ENCODE measurements around the gene AMY1B.
"Not testable (repeated sequence)": the region's sequence is repeated elsewhere in the genome, so short reads cannot be mapped to it uniquely, and the experiment has no call there.

The AMY1B gene

DNA sequence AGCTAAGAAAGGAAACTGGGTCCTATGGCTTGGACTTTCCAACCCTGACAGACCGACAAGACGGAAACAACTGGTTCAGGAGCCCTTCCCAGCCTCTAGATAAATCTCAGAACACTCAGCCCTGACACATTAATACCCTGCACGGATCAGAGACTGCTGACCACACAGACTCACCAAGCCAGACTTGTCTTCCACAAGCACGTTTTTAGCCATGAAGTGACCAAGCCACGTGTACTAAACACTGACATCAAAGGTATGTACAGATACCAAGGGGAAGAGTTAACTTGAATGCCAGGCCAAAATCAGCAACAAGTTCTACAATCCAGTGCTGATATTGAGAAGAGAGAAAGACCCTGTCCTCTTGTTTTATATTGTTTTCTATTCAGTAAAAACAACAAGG is at the start of gene AMY1B:
Gene AMY1B, minus strand, starts transcription at position 101 of the 400 bp plus-strand sequence. CDS start 571 bp downstream, outside the sequence.
- DNase-seq (ENCODE audit: low read depth in 2 of 2), result not testable (repeated sequence)

GRCh38 chr1:103745040-103745439 is 49.0 kb upstream of the AMY1B start:
- DNase-seq (ENCODE audit: low read depth in 2 of 2), result not testable (repeated sequence)

DNA sequence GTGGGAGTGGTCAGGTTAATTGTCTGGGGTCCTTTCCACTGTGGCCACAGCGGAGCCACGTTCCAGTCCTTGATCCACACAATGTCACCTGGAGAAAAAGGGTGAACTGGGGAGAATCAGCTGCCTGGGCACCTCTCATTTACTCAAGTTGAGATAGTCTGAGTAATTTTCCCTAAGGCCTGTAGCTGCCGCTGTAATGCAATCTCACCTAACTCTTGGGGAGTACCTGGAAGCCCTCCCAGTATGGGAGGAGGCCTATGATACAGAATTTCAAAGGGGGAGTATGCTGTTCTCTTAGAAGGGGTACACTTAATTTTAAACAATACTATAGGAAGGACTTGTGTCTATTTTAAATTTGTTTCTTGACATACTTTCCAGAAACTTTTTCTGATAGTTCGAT is 48.4 kb upstream of the AMY1B start:
- DNase-seq (ENCODE audit: low read depth in 2 of 2), result not testable (repeated sequence)

- not testable (repeated sequence) for DNase-seq (ENCODE audit: low read depth in 2 of 2)
Measured at GRCh38 chr1:103738031-103738430, 42.0 kb upstream of the AMY1B start.

DNA sequence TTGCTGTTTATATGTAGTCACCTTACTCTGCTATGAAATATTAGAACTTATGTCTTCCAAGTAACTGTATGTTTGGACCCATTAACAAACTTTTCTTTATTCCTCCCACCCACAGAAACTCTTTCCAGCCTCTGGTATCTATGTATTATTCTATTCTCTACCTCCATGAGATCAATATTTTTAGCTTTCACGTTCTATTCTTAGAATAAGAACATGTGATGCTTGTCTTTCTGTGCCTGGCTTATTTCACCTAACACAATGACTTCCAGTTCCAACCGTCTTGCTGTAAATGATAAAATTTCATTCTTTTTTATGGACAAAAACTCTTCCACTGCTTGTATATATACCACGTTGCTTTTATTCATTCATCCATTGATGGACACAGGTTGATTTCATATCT is 39.3 kb upstream of the AMY1B start:
- not testable (repeated sequence) for DNase-seq (ENCODE audit: low read depth in 2 of 2)

- DNase-seq (ENCODE audit: low read depth in 2 of 2), result not testable (repeated sequence)
Measured at GRCh38 chr1:103721473-103721872, 25.5 kb upstream of the AMY1B start.

DNA sequence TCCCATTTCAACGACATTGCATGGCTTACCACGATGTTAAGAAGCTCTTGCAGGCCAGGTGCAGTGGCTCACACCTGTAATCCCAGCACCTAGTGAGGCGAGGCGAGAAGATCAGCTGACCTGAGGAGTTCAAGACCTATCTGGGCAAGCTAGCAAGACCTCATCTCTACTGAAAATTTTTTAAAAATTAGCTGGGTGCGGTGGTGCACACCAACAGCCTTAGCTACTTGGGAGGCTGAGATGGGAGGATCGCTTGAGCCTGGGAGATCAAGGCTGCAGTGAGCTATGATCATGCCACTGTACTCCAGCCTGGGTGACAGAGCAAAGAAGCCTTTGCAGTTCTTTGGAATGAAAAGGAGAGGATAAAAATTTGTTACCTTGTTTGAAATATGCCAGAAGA is 21.4 kb upstream of the AMY1B start:
- not testable (repeated sequence) for DNase-seq (ENCODE audit: low read depth in 2 of 2)

- not testable (repeated sequence) for DNase-seq (ENCODE audit: low read depth in 2 of 2)
Measured at GRCh38 chr1:103710381-103710780, 14.4 kb upstream of the AMY1B start.

DNA sequence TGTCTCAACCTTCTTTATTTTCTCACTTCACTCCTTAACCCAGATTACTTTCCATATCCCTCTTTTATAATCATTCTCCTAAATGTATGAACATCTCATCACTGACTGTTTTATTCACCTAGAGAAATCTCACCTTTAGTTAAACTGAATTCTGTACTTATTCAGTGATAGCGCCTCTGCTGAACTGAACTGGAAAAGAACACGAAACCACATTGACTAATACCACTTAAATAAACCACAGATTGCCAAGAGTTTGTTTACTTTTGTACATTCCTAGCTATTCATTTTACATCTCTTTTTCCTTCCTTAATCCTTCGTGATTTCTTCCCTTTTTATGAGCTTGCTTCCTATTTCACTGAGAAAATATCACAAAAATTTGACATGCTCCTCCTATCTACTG is 11.7 kb upstream of the AMY1B start:
- DNase-seq (ENCODE audit: low read depth in 2 of 2), result not testable (repeated sequence)

GRCh38 chr1:103701256-103701655 is 5.2 kb upstream of the AMY1B start:
- not testable (repeated sequence) for DNase-seq (ENCODE audit: low read depth in 2 of 2)

GRCh38 chr1:103700669-103701068 is 4.7 kb upstream of the AMY1B start:
- DNase-seq (ENCODE audit: low read depth in 2 of 2), result not testable (repeated sequence)

- DNase-seq (ENCODE audit: low read depth in 2 of 2), result not testable (repeated sequence)
Measured at GRCh38 chr1:103697430-103697829, 1.4 kb upstream of the AMY1B start.

- not testable (repeated sequence) for DNase-seq (ENCODE audit: low read depth in 2 of 2)
Measured at GRCh38 chr1:103676335-103676734, 19.7 kb downstream of the AMY1B start.

- DNase-seq (ENCODE audit: low read depth in 2 of 2), result not testable (repeated sequence)
Measured at GRCh38 chr1:103655460-103655859, 40.5 kb downstream of the AMY1B start, which contains the start of gene AMY1A. Gene AMY1A (plus strand): TSS chr1:103655760. CDS start chr1:103656331, 571 bp downstream.

DNA sequence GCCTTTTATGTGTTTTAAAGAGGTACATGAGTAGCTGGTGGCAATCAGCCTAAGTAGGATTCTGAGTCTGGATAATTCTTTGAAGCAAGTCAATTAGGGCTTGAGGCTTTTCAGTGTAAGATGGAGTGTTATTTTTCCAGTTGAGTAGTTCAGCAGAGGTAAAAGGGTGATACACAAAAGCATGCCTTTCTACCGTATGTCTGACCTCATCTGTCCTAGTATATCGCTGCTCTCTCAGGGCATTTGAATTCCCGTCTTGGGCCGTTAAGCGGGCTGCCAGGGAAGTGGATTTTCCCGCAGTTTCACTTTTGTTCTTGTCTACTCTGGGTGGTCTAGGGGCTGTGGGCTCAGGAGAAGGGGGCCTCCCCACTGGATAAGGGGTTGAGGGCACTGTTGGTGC is 41.9 kb downstream of the AMY1B start:
- not testable (repeated sequence) for DNase-seq (ENCODE audit: low read depth in 2 of 2)

DNA sequence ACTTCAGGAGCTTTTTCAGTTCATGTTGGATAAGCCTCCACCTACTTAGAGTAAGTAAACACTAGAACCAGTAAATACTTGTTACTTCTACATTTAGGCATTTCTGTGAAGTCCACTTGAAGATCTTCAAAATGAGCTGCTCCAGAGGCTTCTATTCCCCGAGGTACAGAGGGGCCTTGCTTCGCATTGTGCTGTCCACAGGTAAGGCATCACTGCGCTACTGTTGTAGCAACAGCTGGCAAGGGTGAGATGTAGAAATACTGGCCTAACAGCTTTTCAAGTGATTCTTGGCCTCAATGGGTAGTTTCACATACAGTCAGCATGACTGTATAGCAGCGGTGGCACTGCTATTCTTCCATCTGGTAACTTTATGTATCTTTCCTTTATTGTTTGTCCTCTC is 45.1 kb downstream of the AMY1B start:
- not testable (repeated sequence) for DNase-seq (ENCODE audit: low read depth in 2 of 2)

DNA sequence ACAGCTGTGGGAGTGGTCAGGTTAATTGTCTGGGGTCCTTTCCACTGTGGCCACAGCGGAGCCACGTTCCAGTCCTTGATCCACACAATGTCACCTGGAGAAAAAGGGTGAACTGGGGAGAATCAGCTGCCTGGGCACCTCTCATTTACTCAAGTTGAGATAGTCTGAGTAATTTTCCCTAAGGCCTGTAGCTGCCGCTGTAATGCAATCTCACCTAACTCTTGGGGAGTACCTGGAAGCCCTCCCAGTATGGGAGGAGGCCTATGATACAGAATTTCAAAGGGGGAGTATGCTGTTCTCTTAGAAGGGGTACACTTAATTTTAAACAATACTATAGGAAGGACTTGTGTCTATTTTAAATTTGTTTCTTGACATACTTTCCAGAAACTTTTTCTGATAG is 45.7 kb downstream of the AMY1B start:
- not testable (repeated sequence) for DNase-seq (ENCODE audit: low read depth in 2 of 2)

GRCh38 chr1:103643908-103644307 is 52.1 kb downstream of the AMY1B start:
- not testable (repeated sequence) for DNase-seq (ENCODE audit: low read depth in 2 of 2)

GRCh38 chr1:103641194-103641593 is 54.8 kb downstream of the AMY1B start:
- not testable (repeated sequence) for DNase-seq (ENCODE audit: low read depth in 2 of 2)
